Activated CD4-positive, alpha-beta memory T cell treated with anti-CD3 and anti-CD28 coated beads, Interleukin-2, amount 10 ng/mL, durations not matched to agents 7 days and 5 days (primary cell): ENCODE data around the gene OR2Z1. TPM values are rescaled to one million over a fixed set of nuclear protein-coding genes. Genes with fewer than 3 reads are reported as not detected.
"Not testable (repeated sequence)": the region's sequence is repeated elsewhere in the genome, so short reads cannot be mapped to it uniquely, and the experiment has no call there.

ENCODE experiments used
- CTCF ChIA-PET: fragments of 350-600 bp; sonication (Branson Sonifier 250); formaldehyde crosslinking; loops from one replicate; lab custom pipeline; 2021; ENCODE audit warnings: antibody characterized with exemption, inconsistent platforms; lab: Charles Lee
- POLR2A ChIA-PET: fragments of 350-600 bp; sonication (Branson Sonifier 250); formaldehyde crosslinking; loops from one replicate; lab custom pipeline; 2021; ENCODE audit warnings: antibody characterized with exemption; lab: Charles Lee
- DNase-seq: peaks from one replicate; pipeline ENCODE4 v3.0.0-alpha.2; 2020
- H3K27ac Mint-ChIP-seq: one replicate; pipeline ENCODE4 v1.8.0; 2021; ENCODE audit warnings: mild to moderate bottlenecking, mixed read lengths
- H3K27me3 Mint-ChIP-seq: one replicate; pipeline ENCODE4 v1.8.0; 2021; ENCODE audit warnings: mixed read lengths
- H3K36me3 Mint-ChIP-seq: one replicate; pipeline ENCODE4 v1.8.0; 2021; ENCODE audit warnings: low read depth, mixed read lengths
- H3K4me1 Mint-ChIP-seq: one replicate; pipeline ENCODE4 v1.8.0; 2021; ENCODE audit warnings: mixed read lengths
- H3K4me3 Mint-ChIP-seq: one replicate; pipeline ENCODE4 v1.8.0; 2021; ENCODE audit warnings: mild to moderate bottlenecking, mixed read lengths
- H3K9me3 Mint-ChIP-seq: one replicate; pipeline ENCODE4 v1.8.0; 2021; ENCODE audit warnings: mixed read lengths
- total RNA-seq, 2 experiments: library from RNA; stranded (reverse); gene quantifications; one replicate each; pipeline ENCODE4 v1.2.3, GENCODE V29; 2021

The OR2Z1 gene
- total RNA-seq, 2 experiments from 2014 or later = not detected

GRCh38 chr19:8710337-8710736, 11.1 kb upstream of the OR2Z1 start:
- H3K27ac Mint-ChIP-seq, CTCF ChIA-PET, H3K36me3 Mint-ChIP-seq, DNase-seq, H3K4me3 Mint-ChIP-seq, POLR2A ChIA-PET: not testable (repeated sequence)
- H3K9me3 Mint-ChIP-seq = peaks cover 14% of the 10 kb centered on the region
- H3K27me3 Mint-ChIP-seq = peaks cover 14% of the 10 kb centered on the region
- H3K4me1 Mint-ChIP-seq = peaks cover 18% of the 10 kb centered on the region

GRCh38 chr19:8722032-8722431, 598 bp downstream of the OR2Z1 start:
- Mint-ChIP-seq H3K4me1 (no peaks in the 10 kb centered on the region), H3K36me3 (no peaks in the 10 kb centered on the region), H3K9me3 (peaks cover 6% of the 10 kb centered on the region), H3K27me3 (peaks cover 25% of the 10 kb centered on the region), H3K4me3 (no peak overlapping the region), H3K27ac (no peak overlapping the region)
- ChIA-PET CTCF (interaction anchor here (1.0 to 1.6 kb wide), 2 partner anchors 11 to 28 kb away, joined by 3 read pairs; no protein-coding TSS in a partner anchor), POLR2A (no interaction called here)
- DNase-seq = no peak

DNA sequence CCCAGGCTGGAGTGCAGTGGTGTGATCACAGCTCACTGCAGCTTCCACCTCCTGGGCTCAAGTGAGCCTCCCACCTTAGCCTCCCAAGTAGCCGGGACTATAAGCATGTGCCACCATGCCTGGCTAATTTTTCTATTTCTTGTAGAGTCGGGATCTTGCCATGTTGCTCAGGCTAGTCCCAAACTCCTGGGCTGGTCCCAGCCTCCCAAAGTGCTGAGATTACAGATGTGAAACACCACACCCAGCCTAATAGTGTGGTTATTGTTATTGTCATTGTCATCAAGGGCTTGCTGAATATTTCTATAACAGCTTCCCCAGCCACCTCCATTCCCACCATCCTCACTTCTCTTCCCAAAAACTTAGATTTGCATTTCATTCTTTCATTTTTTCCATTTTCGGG, 2.8 kb downstream of the OR2Z1 start:
- Mint-ChIP-seq H3K9me3 (peaks cover 3% of the 10 kb centered on the region), H3K36me3 (no peaks in the 10 kb centered on the region), H3K27ac (no peak overlapping the region), H3K4me3 (no peak overlapping the region), H3K27me3 (peaks cover 22% of the 10 kb centered on the region), H3K4me1 (no peaks in the 10 kb centered on the region)
- no peak for DNase-seq
- ChIA-PET POLR2A (no interaction called here), CTCF (no interaction called here)

DNA sequence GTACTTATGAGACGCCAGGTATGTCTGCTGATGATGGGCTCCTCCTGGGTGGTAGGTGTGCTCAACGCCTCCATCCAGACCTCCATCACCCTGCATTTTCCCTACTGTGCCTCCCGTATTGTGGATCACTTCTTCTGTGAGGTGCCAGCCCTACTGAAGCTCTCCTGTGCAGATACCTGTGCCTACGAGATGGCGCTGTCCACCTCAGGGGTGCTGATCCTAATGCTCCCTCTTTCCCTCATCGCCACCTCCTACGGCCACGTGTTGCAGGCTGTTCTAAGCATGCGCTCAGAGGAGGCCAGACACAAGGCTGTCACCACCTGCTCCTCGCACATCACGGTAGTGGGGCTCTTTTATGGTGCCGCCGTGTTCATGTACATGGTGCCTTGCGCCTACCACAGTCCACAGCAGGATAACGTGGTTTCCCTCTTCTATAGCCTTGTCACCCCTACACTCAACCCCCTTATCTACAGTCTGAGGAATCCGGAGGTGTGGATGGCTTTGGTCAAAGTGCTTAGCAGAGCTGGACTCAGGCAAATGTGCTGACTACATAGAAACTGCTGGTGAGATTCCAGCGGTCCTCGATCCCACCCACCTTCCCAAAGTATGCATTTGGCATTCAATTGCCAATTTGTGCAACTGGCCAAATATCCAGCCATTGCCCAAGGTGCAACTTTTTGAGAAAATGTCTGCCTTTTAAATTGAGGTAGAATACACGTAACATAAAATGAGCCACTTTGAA, 10.2 kb downstream of the OR2Z1 start:
- peak; percentile 18 for DNase-seq
- Mint-ChIP-seq H3K27ac (no peak overlapping the region), H3K4me1 (no peaks in the 10 kb centered on the region), H3K27me3 (no peaks in the 10 kb centered on the region), H3K4me3 (no peak overlapping the region), H3K36me3 (no peaks in the 10 kb centered on the region), H3K9me3 (peaks cover 5% of the 10 kb centered on the region)
- ChIA-PET CTCF (no interaction called here), POLR2A (no interaction called here)

- POLR2A ChIA-PET = no interaction called here
- Mint-ChIP-seq H3K27ac (no peak overlapping the region), H3K27me3 (no peaks in the 10 kb centered on the region), H3K9me3 (no peaks in the 10 kb centered on the region), H3K4me1 (no peaks in the 10 kb centered on the region), H3K4me3 (no peak overlapping the region), H3K36me3 (no peaks in the 10 kb centered on the region)
- CTCF ChIA-PET = no interaction called here
- DNase-seq = no peak
Measured at GRCh38 chr19:8738377-8738776, 16.9 kb downstream of the OR2Z1 start.

DNA sequence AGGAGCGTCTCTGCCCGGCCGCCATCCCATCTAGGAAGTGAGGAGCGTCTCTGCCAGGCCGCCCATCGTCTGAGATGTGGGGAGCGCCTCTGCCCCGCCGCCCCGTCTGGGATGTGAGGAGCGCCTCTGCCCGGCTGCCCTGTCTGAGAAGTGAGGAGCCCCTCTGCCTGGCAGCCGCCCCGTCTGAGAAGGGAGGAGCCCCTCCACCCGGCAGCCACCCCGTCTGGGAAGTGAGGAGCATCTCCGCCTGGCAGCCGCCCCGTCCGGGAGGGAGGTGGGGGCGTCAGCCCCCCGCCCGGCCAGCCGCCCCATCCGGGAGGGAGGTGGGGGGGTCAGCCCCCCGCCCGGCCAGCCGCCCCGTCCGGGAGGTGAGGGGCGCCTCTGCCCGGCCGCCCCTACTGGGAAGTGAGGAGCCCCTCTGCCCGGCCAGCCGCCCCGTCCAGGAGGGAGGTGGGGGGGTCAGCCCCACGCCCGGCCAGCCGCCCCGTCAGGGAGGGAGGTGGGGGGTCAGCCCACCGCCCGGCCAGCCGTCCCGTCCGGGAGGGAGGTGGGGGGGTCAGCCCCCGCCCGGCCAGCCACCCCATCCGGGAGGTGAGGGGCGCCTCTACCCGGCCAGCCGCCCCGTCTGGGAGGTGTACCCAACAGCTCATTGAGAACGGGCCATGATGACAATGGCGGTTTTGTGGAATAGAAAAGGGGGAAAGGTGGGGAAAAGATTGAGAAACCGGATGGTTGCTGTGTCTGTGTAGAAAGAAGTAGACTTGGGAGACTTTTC, 18.0 kb downstream of the OR2Z1 start:
- H3K36me3 Mint-ChIP-seq, CTCF ChIA-PET, H3K27me3 Mint-ChIP-seq, DNase-seq, POLR2A ChIA-PET, H3K9me3 Mint-ChIP-seq, H3K27ac Mint-ChIP-seq, H3K4me3 Mint-ChIP-seq, H3K4me1 Mint-ChIP-seq: not testable (repeated sequence)

DNA sequence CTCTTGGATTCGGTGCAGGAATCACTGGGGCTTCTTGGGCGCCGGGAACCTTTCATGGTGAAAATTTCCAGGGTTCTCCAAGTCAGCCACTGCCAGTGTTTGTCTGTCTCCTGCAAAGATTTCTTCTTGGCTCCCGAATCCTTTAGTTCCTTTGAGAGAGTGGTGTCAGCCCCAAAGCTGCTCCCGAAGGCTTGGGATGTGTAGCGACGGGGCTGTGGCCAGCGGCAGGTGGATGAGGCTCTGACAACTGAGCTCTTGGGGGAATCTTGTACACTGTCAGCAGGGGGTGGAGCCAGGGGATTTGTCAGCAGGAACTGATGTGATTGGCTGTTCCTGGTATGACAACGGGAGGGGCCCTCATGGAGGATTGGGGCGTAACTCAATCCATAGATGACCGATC, 45.8 kb downstream of the OR2Z1 start:
- CTCF ChIA-PET = not testable (repeated sequence)

GRCh38 chr19:8769265-8769664, 47.8 kb downstream of the OR2Z1 start:
- H3K27me3 Mint-ChIP-seq, POLR2A ChIA-PET: not testable (repeated sequence)

More for the DNA sequence above, 45.8 kb downstream of the OR2Z1 start:
- H3K4me1 Mint-ChIP-seq, POLR2A ChIA-PET, H3K27ac Mint-ChIP-seq, H3K4me3 Mint-ChIP-seq, H3K9me3 Mint-ChIP-seq, DNase-seq, H3K27me3 Mint-ChIP-seq, H3K36me3 Mint-ChIP-seq: not testable (repeated sequence)

DNA sequence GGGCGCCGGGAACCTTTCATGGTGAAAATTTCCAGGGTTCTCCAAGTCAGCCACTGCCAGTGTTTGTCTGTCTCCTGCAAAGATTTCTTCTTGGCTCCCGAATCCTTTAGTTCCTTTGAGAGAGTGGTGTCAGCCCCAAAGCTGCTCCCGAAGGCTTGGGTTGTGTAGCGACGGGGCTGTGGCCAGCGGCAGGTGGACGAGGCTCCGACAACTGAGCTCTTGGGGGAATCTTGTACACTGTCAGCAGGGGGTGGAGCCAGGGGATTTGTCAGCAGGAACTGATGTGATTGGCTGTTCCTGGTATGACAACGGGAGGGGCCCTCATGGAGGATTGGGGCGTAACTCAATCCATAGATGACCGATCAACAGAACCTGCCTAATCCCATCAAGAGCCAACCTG, 52.2 kb downstream of the OR2Z1 start:
- H3K4me3 Mint-ChIP-seq, DNase-seq, POLR2A ChIA-PET, H3K4me1 Mint-ChIP-seq, H3K27ac Mint-ChIP-seq, H3K27me3 Mint-ChIP-seq, H3K36me3 Mint-ChIP-seq, CTCF ChIA-PET, H3K9me3 Mint-ChIP-seq: not testable (repeated sequence)

More at GRCh38 chr19:8769265-8769664, 47.8 kb downstream of the OR2Z1 start:
- H3K4me3 Mint-ChIP-seq, H3K4me1 Mint-ChIP-seq, DNase-seq, CTCF ChIA-PET, H3K36me3 Mint-ChIP-seq, H3K9me3 Mint-ChIP-seq, H3K27ac Mint-ChIP-seq: not testable (repeated sequence)

Other genes starting within 250 kb of the OR2Z1 start
- under 1 TPM; 0.58 to 0.63 TPM for gene PRAM1, start 219.0 kb upstream of the OR2Z1 start, total RNA-seq
- gene ZNF414, start 207.5 kb upstream of the OR2Z1 start, total RNA-seq = 10 to 100 TPM; 29.7 to 33.3 TPM
- 100 to 1,000 TPM; 420 TPM for gene MYO1F, start 144.2 kb upstream of the OR2Z1 start, total RNA-seq
- 1 to 10 TPM; 2.6 to 2.8 TPM for gene ADAMTS10, start 110.9 kb upstream of the OR2Z1 start, total RNA-seq
- not detected for gene NFILZ, start 91.0 kb upstream of the OR2Z1 start, total RNA-seq
- not detected for gene ACTL9, start 22.8 kb upstream of the OR2Z1 start, total RNA-seq
- 10 to 100 TPM; 25.0 to 26.1 TPM for gene ZNF558, start 110.7 kb downstream of the OR2Z1 start, total RNA-seq
- not detected for gene MBD3L1, start 110.7 kb downstream of the OR2Z1 start, total RNA-seq